Activated T-cell treated with anti-CD3 and anti-CD28 coated beads for 1 hour (primary cell): ENCODE measurements around the gene MAP3K6.
A peak's percentile ranks its signal among the peaks of the same experiment; 100 is the strongest.

Source experiments
- DNase-seq: peaks from one replicate; pipeline ENCODE4 v3.0.0-alpha.2; 2020; ENCODE audit warnings: low read depth

The MAP3K6 gene

DNA sequence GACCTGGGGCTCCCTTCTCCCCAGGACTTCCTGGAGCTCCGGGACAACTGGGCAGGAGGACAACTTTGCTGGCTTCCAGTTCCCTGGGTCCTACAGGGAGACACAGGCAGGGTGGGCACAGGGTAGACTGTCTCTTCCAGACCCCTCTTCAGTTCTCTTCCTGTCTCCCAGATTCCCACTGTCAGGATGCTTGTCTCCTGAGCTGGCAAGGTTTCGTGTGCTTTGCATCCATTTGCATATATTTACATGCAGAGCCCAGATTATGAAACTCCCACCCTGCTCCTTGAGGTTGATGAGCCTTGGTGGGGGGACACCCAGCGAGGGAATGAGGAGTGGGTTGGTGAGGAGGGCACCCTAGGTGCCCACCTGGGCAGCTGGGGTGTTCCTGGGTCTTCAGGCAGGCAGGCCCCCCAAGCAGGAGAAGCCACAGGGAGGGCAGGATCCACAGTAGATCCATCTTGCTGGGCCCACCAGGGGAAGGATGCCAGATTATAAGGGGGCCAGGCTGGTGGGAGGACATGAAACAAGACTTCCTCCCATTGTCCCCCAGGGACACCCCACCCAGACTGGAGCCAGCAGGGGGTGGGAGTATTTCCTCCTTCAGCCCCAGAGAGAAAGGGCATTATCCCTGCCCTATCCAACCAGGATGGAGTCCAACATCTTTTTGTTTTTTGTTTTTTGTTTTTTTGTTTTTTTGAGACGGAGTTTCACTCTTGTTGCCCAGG lies 7.8 kb upstream of the MAP3K6 start, which contains the start of gene FCN3:
FCN3 (minus strand) TSS at position 463 of the 725 bp plus-strand sequence; CDS start at position 457, 6 bp downstream.
- no peak for DNase-seq

GRCh38 chr1:27372808-27373690 lies 6.3 kb upstream of the MAP3K6 start:
- DNase-seq = no peak

- DNase-seq = no peak
Observed at GRCh38 chr1:27372022-27372807, 5.5 kb upstream of the MAP3K6 start.

DNA sequence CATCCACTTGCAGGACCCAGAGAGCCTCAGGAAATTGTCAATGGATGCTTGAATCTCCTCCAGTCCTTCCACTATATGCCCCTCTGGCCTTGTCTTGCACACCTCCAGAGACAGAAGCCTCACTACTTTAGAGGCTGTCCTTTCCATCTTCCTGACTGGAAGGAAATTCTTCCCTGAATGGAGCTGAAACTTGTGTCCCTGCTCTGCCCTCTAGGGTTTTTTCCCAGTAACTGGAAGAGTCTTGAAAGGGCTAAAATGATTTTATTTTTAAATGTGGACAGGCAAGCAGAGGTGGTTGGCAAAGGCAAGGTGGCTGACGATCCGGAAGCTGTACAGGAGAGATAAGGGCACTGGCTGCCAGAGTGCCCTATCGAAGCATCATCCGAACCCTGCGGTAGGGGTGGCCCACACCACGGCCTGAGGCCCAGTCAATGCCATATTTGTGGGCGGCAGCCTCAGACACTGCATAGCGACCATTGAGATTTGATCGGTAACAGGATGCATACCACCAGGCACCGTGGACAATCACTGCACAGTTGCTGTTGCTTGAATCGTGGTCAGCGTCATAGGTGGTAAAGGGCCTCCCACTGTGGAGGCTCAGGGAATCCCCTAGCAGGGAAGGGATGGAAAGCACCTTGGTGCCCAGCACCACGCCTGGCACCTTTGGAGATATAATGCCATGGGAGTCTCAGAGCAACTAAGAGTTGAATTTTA lies 2.3 kb upstream of the MAP3K6 start:
- no peak for DNase-seq

GRCh38 chr1:27367160-27367650 lies 444 bp upstream of the MAP3K6 start:
- DNase-seq = no peak

- peak; percentile 59 for DNase-seq
Observed at GRCh38 chr1:27366113-27366410, 699 bp downstream of the MAP3K6 start.

- DNase-seq = peak; percentile 76
Observed at GRCh38 chr1:27365372-27366112, 1.2 kb downstream of the MAP3K6 start.

- DNase-seq = no peak
Observed at GRCh38 chr1:27364696-27365371, 1.9 kb downstream of the MAP3K6 start.

DNA sequence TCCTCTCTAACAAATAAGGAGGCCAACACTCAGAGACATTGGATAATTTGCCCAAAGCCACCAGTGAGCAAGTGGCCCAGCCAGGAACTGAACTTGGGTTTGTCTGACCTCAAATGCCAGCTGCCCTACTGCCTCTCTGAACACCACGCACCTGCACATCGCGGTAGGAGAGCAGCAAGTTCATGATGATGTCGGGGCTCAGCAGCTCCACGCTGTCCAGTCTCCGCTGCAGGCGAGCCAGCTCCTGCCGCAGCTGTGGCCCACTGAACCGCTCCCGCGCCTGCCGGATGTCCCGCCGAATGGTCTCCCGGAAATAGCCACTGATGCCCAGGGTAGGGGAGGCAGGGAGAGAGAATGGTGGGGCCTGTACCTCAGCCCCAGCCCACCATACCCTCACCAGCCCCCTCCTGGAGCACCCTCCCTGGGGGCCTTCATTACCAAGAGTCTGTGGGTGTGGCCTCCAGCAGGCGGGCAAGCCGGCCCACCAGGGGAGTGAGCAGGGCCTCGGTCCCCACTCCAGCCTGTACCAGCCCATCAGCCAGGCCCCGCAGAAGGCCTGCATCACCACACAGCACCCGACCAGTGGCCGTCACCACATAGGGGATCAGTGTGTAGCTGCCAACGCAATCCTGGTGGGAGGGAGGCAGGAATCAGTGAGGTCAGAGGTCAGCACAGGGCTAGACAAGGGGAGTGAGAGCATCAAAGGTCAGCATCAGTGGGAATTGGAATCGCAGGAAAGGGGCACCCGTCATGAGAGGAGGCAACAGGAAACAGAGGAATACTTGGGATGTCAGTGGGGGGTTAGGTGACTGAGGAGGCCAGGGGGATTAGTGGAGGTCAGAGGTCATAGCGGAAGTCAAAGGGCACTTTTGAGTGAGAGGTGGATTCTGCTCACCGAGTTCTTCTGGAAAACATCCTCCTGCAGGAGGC lies 2.7 kb downstream of the MAP3K6 start:
- DNase-seq = no peak

GRCh38 chr1:27361553-27361952 lies 5.2 kb downstream of the MAP3K6 start:
- no peak for DNase-seq

- DNase-seq = no peak
Observed at GRCh38 chr1:27361044-27361402, 5.7 kb downstream of the MAP3K6 start.

DNA sequence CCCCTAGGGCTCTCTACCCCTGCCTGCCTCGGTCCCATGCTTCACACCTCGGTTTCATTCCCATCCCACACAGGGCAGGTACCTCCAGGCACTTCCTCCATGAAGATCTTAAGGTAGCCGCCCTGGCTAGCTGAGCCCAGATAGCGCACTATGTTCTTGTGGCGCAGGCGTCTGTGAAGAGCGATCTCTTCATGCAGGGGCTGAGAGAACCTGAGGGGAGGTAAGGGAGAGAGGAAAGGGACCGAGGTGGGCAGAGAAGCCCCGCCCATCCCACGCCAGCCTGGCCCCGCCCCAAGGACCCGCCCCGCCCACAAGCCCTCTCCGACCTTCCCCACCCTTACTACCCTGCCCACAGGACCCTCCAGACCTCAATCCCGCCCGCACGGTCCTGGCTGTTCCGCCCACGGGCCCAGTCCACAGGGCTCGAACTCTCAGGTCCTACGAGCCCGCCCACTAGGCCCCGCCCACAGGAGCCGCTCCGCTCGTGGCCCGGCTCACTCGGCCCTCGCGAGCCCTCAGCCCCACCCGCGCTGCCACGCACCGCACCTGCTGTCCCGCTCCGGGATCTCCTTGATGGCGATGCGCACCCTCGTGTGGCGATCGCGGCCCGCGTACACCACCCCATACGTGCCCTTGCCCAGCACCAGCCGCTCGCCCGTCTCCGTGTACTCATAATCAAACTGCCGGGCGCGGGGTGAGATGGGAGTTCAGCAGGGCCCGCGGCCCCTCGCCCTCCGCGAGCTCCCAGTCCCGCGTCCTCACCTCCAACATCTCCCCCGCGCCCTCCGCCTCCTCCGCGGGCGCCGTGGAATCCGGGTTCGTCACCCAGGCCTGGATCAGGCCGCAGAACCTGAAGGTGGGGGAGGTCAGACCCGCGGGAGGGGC lies 6.4 kb downstream of the MAP3K6 start:
- DNase-seq = peak; percentile 39

GRCh38 chr1:27359822-27360158 lies 7.0 kb downstream of the MAP3K6 start:
- no peak for DNase-seq

- no peak for DNase-seq
Observed at GRCh38 chr1:27358928-27359313, 7.8 kb downstream of the MAP3K6 start.

DNA sequence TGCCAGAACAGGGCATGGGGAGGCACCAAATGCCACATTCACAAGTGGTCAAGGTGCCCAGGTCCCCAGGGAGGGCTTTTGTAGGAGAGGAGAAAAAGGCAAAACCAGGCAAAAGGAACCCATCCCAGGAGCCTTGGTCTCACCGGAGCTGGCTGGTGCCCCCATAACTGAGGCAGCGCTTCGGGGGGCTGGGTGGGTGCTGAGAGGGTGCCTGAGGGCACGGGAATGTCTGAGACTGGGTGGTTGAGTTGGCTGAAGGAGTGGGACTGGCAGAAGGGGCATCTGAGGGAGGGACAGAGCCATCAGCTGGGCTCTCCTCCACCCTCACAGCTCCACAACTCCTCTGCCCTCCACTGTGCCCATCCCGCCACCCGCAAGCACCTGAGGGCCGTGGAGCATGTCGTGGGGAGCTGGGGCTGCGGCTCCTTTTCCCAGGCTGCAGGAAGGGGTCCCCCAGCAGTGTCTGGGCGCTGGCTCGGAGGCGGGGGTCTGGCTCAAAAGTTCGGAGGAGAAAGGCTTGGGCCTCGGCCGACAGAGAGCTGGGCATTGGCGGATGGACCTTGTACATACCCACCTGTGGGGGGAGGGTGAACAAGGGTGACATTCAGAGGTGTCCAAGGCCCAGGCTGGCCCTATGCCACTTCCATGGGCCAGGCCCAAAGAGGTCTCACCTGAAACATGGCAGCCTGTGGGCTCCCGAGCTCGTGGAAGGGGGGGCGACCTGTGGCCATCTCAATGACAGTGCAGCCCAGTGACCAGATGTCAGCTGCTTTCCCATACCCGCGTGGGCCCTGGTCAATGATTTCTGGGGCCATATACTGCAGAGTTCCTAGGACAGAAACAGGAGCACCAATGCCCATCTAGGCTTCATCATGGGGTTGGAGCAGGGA lies 8.5 kb downstream of the MAP3K6 start:
- DNase-seq = no peak

- DNase-seq = peak; percentile 73
Observed at GRCh38 chr1:27357281-27358037, 9.3 kb downstream of the MAP3K6 start.
